ENCODE data around the gene PHEX.

PHEX gene

DNA sequence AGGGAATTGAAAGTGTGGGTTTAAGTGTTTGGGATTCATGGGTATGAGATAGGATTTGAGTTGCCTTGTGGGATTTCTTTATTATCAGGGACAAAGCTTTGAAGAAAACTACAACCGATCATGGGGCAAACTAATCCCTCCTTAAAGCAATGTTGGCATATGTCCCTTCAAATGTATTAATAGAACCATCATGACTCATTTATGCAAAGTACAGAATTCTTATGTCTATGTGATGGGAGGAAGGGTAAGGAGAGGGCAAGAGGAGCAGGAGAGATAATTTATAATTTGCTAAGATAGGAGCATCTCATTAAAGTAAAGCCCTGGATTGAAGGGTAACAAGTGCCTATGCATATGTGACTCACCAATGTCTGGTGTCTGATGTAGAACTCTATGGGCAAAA, 94.2 kb downstream of the PHEX start:
- H3K9ac ChIP-seq (ENCODE audit: low read depth, low read length): no peak overlapping the region
- H3K36me3 ChIP-seq (ENCODE audit: insufficient read depth, low read length): no peaks in the 10 kb centered on the region
- H3K4me3 ChIP-seq (ENCODE audit: low read length): no peak overlapping the region
- H3K27me3 ChIP-seq (ENCODE audit: insufficient read depth, low read length): no peaks in the 10 kb centered on the region
- no CpG with 5 or more reads among the region's 1 CpG for WGBS
- H3K4me1 ChIP-seq (ENCODE audit: insufficient read depth, low read length): peaks cover 11% of the 10 kb centered on the region; the same call in 1 of the 2 replicates
- H3K9me3 ChIP-seq (ENCODE audit: insufficient read depth, low read depth, low read length): no peaks in the 10 kb centered on the region
- H3K27ac ChIP-seq (ENCODE audit: low read depth, low read length): no peak overlapping the region

DNA sequence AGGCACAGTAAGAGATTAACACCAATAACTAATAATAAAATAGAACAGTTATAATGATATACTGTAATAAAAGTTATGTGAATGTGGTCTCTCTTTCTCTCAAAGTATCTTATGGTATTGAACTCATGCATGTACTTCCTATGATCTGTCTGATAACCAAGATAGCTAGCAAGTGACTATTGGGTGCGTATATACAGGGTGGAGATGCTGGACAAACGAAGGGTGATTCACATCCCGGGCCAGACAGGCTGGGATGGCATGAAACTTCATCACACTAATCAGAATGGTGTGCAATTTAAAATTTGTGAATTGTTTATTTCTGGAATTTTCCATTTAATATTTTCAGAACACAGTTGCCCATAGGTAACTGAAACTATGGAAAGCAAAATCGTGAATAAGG, 96.8 kb downstream of the PHEX start:
- Histone ChIP-seq H3K9me3 (ENCODE audit: insufficient read depth, low read depth, low read length) (no peaks in the 10 kb centered on the region), H3K27ac (ENCODE audit: low read depth, low read length) (no peak overlapping the region), H3K4me1 (ENCODE audit: insufficient read depth, low read length) (peaks cover 11% of the 10 kb centered on the region; the same call in 1 of the 2 replicates), H3K4me3 (ENCODE audit: low read length) (no peak overlapping the region), H3K36me3 (ENCODE audit: insufficient read depth, low read length) (no peaks in the 10 kb centered on the region), H3K9ac (ENCODE audit: low read depth, low read length) (no peak overlapping the region), H3K27me3 (ENCODE audit: insufficient read depth, low read length) (no peaks in the 10 kb centered on the region)
- WGBS: 95% methylated on average over 4 of the region's 4 CpGs

DNA sequence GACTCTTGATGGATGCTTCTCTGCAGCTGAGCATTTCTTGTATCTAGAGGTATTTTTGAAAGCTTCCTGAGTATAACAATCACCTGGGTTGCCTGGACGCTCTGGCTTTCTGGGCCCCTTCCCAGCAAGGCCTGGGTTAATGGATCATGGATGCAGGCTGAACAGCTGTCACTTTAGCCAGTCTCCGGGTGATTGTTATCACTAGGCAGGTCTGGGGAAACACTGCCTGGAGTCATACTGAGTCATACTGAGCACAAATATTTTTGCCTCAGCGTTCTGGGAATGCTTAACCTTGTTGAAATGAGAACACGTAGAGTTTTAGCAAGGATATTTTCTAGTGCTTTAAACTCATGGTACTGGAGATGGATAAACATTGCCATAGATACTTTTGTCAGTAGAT, 102.6 kb downstream of the PHEX start:
- Histone ChIP-seq H3K4me3 (ENCODE audit: low read length) (no peak overlapping the region), H3K9me3 (ENCODE audit: insufficient read depth, low read depth, low read length) (no peaks in the 10 kb centered on the region), H3K9ac (ENCODE audit: low read depth, low read length) (no peak overlapping the region), H3K27ac (ENCODE audit: low read depth, low read length) (no peak overlapping the region), H3K27me3 (ENCODE audit: insufficient read depth, low read length) (no peaks in the 10 kb centered on the region), H3K4me1 (ENCODE audit: insufficient read depth, low read length) (peaks cover 11% of the 10 kb centered on the region), H3K36me3 (ENCODE audit: insufficient read depth, low read length) (no peaks in the 10 kb centered on the region)
- 66% methylated on average over 4 of the region's 4 CpGs for WGBS

DNA sequence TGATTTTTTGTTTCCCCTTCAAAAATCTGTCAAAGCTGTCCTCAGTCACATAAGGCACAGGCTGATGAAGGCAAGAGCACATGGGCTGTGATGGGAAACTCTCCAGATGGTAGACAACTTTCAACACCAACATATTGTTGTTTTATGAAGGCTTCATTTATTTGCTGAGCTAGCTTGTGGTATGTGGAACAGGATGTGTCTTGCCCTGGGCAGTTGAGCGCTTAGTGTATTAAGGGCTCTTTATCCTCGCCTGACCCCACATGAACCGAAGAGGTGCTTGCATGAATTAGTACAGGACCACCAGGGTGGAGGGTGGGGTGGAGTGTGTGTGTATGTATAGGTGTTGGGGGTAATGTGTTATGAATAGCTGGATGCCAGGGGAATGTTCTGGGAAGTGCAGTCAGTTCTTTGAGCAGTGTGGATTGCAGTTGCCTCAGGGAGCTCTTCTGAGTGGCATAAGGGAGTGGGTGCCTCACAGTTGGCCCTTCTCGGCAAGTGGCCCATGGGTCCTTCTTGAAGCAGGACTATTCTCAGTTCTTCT, 103.1 kb downstream of the PHEX start:
- Histone ChIP-seq H3K27me3 (ENCODE audit: insufficient read depth, low read length) (no peaks in the 10 kb centered on the region), H3K9me3 (ENCODE audit: insufficient read depth, low read depth, low read length) (no peaks in the 10 kb centered on the region), H3K36me3 (ENCODE audit: insufficient read depth, low read length) (no peaks in the 10 kb centered on the region), H3K4me3 (ENCODE audit: low read length) (no peak overlapping the region), H3K4me1 (ENCODE audit: insufficient read depth, low read length) (peaks cover 8% of the 10 kb centered on the region), H3K9ac (ENCODE audit: low read depth, low read length) (no peak overlapping the region), H3K27ac (ENCODE audit: low read depth, low read length) (no peak overlapping the region)
- 95% methylated on average over 4 of the region's 4 CpGs for WGBS

DNA sequence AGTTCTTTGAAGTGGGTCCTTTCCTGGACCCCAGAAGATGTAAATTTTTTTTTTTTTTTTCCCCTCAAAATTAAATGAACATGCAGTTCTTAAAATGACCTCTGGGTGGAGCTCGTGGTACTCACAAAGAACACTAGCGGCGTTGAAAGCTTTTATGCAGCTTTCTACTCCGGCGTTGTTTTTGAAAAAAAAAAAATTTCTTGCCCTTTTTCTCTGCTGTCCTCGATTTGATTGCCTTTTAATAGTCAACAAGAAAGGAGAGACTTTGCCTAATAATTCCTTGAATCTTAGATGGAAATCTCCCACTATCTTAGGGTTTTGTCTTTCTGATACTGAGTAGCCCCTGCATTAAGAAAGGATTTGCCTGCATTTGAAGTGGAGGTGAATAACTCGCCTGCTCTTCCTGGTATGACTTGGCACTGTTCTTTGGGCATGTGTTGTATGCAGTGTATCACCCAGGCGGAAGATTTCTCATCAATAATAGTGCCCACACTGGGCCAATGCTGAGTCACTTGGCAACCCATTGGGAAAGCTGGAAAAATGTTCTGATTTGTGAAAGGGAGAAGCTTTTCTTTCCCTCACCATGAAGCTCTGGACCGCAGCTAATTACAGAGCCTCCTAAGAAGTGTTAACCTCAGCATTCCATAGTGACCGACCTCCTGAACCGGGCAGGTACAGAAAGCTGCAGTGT, 104.0 kb downstream of the PHEX start:
- Histone ChIP-seq H3K9ac (ENCODE audit: low read depth, low read length) (0 out of 2 replicates have a peak overlapping the region, but pooled peaks have one; percentile 9), H3K4me3 (ENCODE audit: low read length) (no peak overlapping the region), H3K4me1 (ENCODE audit: insufficient read depth, low read length) (peaks cover 8% of the 10 kb centered on the region), H3K9me3 (ENCODE audit: insufficient read depth, low read depth, low read length) (no peaks in the 10 kb centered on the region), H3K36me3 (ENCODE audit: insufficient read depth, low read length) (no peaks in the 10 kb centered on the region), H3K27me3 (ENCODE audit: insufficient read depth, low read length) (no peaks in the 10 kb centered on the region), H3K27ac (ENCODE audit: low read depth, low read length) (no peak overlapping the region)
- WGBS: 23% methylated on average over 11 of the region's 11 CpGs

DNA sequence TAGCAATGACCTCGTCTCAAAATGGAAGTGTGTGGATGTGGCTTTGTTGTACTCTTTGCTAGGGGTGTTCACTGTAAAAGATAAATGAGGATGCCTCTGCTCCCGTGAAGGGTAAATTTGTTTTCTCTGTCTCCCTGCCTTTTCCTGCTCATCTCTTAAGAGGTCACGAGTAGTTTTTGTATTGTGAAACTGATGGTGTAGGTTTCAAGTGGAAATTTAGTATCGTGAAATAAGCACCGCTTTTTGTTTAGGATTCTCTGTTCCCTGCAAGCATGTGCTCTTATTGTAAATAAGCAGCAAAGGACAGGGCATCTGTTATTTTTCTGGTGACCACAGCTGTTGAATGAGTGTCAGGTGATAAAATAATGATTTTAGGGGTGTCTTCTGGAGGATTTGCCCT, 104.6 kb downstream of the PHEX start:
- Histone ChIP-seq H3K36me3 (ENCODE audit: insufficient read depth, low read length) (no peaks in the 10 kb centered on the region), H3K4me3 (ENCODE audit: low read length) (no peak overlapping the region), H3K27me3 (ENCODE audit: insufficient read depth, low read length) (no peaks in the 10 kb centered on the region), H3K9me3 (ENCODE audit: insufficient read depth, low read depth, low read length) (no peaks in the 10 kb centered on the region), H3K4me1 (ENCODE audit: insufficient read depth, low read length) (peaks cover 8% of the 10 kb centered on the region), H3K9ac (ENCODE audit: low read depth, low read length) (no peak overlapping the region), H3K27ac (ENCODE audit: low read depth, low read length) (no peak overlapping the region)
- 84% methylated on average over 5 of the region's 5 CpGs for WGBS

DNA sequence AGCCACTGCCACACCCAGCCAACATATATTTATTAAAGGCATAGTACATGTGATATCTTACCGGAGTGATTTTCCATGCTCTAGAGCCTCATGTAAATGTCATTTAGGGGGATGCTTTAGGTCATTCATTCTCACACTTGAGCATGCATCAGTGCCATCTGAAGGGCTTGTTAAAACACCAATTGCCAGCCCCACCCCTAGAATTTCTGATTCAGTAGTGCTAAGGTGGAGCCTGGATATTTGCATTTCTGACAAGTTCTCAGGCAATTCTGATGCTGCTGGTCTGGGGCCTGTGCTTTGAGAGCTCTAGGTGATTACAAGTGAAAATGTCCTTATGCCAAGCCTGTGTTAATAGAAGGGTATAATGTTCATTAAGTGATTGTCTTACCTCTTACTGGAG, 107.7 kb downstream of the PHEX start:
- WGBS: no CpG with 5 or more reads among the region's 1 CpG
- Histone ChIP-seq H3K9ac (ENCODE audit: low read depth, low read length) (no peak overlapping the region), H3K9me3 (ENCODE audit: insufficient read depth, low read depth, low read length) (no peaks in the 10 kb centered on the region), H3K4me3 (ENCODE audit: low read length) (no peak overlapping the region), H3K36me3 (ENCODE audit: insufficient read depth, low read length) (no peaks in the 10 kb centered on the region), H3K27ac (ENCODE audit: low read depth, low read length) (no peak overlapping the region), H3K27me3 (ENCODE audit: insufficient read depth, low read length) (no peaks in the 10 kb centered on the region), H3K4me1 (ENCODE audit: insufficient read depth, low read length) (peaks cover 8% of the 10 kb centered on the region)

DNA sequence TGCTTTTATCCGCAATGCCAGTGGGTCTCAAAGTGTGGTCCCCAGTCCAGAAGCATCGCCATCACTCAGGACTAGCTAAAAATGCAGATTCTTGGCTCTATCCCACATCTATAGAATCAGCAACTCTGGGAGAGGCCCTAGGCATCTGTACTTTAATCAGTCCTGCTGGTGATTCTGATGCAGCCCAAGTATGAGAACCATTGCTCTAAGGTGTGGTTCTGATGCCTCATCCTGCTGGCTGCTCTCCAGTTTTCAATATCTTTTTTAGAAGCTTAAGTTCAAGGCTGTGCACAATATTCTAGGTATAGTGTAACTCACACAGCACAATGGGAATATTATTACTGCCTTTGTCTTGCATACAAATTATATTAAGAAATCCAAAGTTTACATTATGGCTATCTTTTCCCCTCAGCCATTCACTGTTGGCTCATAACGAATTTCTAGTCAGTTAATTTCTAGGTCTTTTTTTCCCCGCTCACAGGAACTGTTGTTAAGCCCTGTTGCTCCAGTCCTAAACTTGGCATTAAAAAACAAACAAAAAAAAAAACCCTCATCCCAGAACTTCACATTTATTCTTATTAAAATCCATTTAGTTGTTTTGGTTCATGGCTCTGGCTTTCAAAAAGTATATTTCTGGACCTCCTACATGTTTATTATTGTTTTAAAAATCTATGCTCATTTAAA, 109.1 kb downstream of the PHEX start:
- H3K27me3 ChIP-seq (ENCODE audit: insufficient read depth, low read length): no peaks in the 10 kb centered on the region
- H3K36me3 ChIP-seq (ENCODE audit: insufficient read depth, low read length): no peaks in the 10 kb centered on the region
- no peaks in the 10 kb centered on the region for H3K9me3 ChIP-seq (ENCODE audit: insufficient read depth, low read depth, low read length)
- no peak overlapping the region for H3K27ac ChIP-seq (ENCODE audit: low read depth, low read length)
- no peak overlapping the region for H3K4me3 ChIP-seq (ENCODE audit: low read length)
- H3K4me1 ChIP-seq (ENCODE audit: insufficient read depth, low read length): peaks cover 6% of the 10 kb centered on the region
- H3K9ac ChIP-seq (ENCODE audit: low read depth, low read length): no peak overlapping the region
- WGBS: 92% methylated on average over 4 of the region's 4 CpGs

DNA sequence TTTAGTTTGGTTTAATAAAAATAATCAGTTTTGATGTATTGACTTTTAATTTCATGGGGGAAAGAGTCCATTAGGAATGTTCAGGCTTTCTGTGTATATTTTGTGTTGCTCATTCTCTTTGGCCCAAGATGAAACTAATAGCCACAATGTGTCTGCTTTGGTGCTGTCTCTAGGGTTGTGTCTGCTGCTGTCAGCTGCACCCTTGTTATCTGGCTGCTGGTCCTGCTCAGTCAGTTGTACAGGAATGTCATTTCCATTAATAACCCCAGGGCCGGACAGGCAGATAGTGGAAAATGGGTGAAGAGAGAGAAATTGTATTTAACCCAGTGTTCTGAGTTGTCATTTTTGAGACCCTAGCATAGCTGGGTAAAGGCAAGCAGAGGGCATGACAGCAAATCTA, 115.1 kb downstream of the PHEX start:
- no CpG with 5 or more reads among the region's 1 CpG for WGBS
- H3K9me3 ChIP-seq (ENCODE audit: insufficient read depth, low read depth, low read length): no peaks in the 10 kb centered on the region
- H3K4me3 ChIP-seq (ENCODE audit: low read length): no peak overlapping the region
- H3K36me3 ChIP-seq (ENCODE audit: insufficient read depth, low read length): no peaks in the 10 kb centered on the region
- no peak overlapping the region for H3K27ac ChIP-seq (ENCODE audit: low read depth, low read length)
- H3K27me3 ChIP-seq (ENCODE audit: insufficient read depth, low read length): no peaks in the 10 kb centered on the region
- no peak overlapping the region for H3K9ac ChIP-seq (ENCODE audit: low read depth, low read length)
- H3K4me1 ChIP-seq (ENCODE audit: insufficient read depth, low read length): no peaks in the 10 kb centered on the region

DNA sequence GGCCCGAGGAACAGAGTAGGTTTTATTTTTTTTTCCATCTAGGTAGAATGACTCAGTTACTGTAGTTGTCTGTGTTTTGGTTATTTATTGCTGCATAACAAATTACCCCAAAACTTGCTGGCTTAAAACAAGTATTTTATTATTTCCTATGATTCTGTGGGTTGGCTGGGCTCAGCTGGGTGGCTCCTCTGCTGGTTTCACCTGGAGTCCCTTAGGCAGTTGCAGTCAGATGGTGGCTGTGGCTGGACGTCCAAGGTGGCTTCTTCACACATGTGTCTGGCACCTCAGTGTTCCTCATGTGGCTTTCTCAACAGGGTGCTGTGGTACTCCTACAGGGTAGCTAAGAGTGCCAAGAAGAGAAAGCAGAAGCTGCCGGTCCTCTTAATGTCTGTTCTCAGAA, 115.8 kb downstream of the PHEX start:
- Histone ChIP-seq H3K9ac (ENCODE audit: low read depth, low read length) (no peak overlapping the region), H3K36me3 (ENCODE audit: insufficient read depth, low read length) (no peaks in the 10 kb centered on the region), H3K27ac (ENCODE audit: low read depth, low read length) (no peak overlapping the region), H3K9me3 (ENCODE audit: insufficient read depth, low read depth, low read length) (no peaks in the 10 kb centered on the region), H3K27me3 (ENCODE audit: insufficient read depth, low read length) (no peaks in the 10 kb centered on the region), H3K4me3 (ENCODE audit: low read length) (no peak overlapping the region), H3K4me1 (ENCODE audit: insufficient read depth, low read length) (no peaks in the 10 kb centered on the region)
- 93% methylated on average over 1 of the region's 3 CpGs for WGBS

DNA sequence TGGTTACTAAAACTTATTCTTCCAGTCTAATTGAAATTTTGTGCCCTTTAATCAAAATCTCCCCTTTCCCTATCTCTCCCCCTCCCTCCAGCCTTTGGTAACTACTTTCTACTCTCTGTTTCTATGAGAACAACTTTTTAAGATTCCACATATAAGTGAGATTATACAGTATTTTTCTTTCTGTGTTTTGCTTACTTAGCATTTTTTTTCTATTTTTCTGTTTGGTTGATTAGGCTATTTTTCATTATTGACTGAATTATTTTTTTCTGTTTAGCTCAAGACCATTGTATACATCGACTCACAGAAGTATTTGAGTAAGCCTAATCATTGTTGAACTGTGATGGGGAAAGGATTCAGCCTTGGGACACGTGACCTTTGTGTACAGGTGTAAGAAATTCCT, 116.4 kb downstream of the PHEX start:
- Histone ChIP-seq H3K27ac (ENCODE audit: low read depth, low read length) (no peak overlapping the region), H3K4me1 (ENCODE audit: insufficient read depth, low read length) (no peaks in the 10 kb centered on the region), H3K27me3 (ENCODE audit: insufficient read depth, low read length) (no peaks in the 10 kb centered on the region), H3K36me3 (ENCODE audit: insufficient read depth, low read length) (no peaks in the 10 kb centered on the region), H3K9me3 (ENCODE audit: insufficient read depth, low read depth, low read length) (no peaks in the 10 kb centered on the region), H3K4me3 (ENCODE audit: low read length) (no peak overlapping the region), H3K9ac (ENCODE audit: low read depth, low read length) (no peak overlapping the region)
- 100% methylated on average over 2 of the region's 2 CpGs for WGBS

Data from HUES64 (cell line).